ENCODE results near the gene KHDRBS2.

- no peak for TF ChIP-seq CTCF (optimal IDR thresholded peaks at IDR 0.05 in 1 of 3, IDR thresholded peaks at IDR 0.05 in 1 of 3, conservative IDR thresholded peaks at IDR 0.05 in 1 of 3; ENCODE audit: extremely low read depth in 1 of 3, insufficient read depth in 2 of 3, low read length in 3 of 3)
- no peak for TF ChIP-seq EZH2 (IDR thresholded peaks at IDR 0.05; ENCODE audit: low read length)
Observed at GRCh38 chr6:62043084-62043483, 242.9 kb downstream of the KHDRBS2 start.
